Measurements from ENCODE around the gene GBF1. TPM values are rescaled to one million over a fixed set of nuclear protein-coding genes. Genes with fewer than 3 reads are reported as not detected.

GBF1 gene
- polyA plus RNA-seq, 1 donor (not counting 4 experiments of a cell fraction or from before 2014, with no cell fraction given), result 17.4 TPM

GRCh38 chr10:102335184-102335583, 89.9 kb downstream of the GBF1 start:
- DNase-seq (ENCODE audit: low read depth, low spot score) (no peak), FAIRE-seq (no peak)
- Histone ChIP-seq H2AFZ (ENCODE audit: control insufficient read depth, low read length) (no peak overlapping the region), H3K27me3 (ENCODE audit: control insufficient read depth, extremely low read depth, insufficient read depth, low read length) (no peaks in the 10 kb centered on the region), H3K4me3 (ENCODE audit: control insufficient read depth in 2 of 3, extremely low read depth in 1 of 3, insufficient read depth in 2 of 3, low read depth in 1 of 3, low read length in 3 of 3) (no peak overlapping the region), H3K9me3 (ENCODE audit: control insufficient read depth, low read depth, low read length) (no peaks in the 10 kb centered on the region), H3K4me2 (ENCODE audit: control insufficient read depth, extremely low read depth, insufficient read depth, low read depth, low read length) (no peak overlapping the region), H3K79me2 (ENCODE audit: control insufficient read depth, insufficient read depth, low read length) (peaks cover 19% of the 10 kb centered on the region), H4K20me1 (ENCODE audit: control insufficient read depth, extremely low read depth, insufficient read depth, low read length) (no peaks in the 10 kb centered on the region), H3K36me3 (ENCODE audit: control insufficient read depth in 2 of 2, extremely low read depth in 1 of 2, insufficient read depth in 2 of 2, low read length in 2 of 2) (peaks cover 0 to 1% of the 10 kb centered on the region in 2 experiments), H3K9ac (ENCODE audit: control insufficient read depth, extremely low read depth, insufficient read depth, low read length) (no peak overlapping the region), H3K9me1 (ENCODE audit: control insufficient read depth, extremely low read depth, insufficient read depth, low read length) (no peaks in the 10 kb centered on the region), H3K27ac (ENCODE audit: control insufficient read depth, insufficient read depth, low read length) (no peak overlapping the region), H3K4me1 (ENCODE audit: control insufficient read depth, extremely low read depth, insufficient read depth, low read length) (no peaks in the 10 kb centered on the region)
- dilution Hi-C loops (cut with MboI; ENCODE audit: extremely low pct_ligation_motif_present, low sequenced_read_pairs), result no loop called here
- TF ChIP-seq EZH2 (IDR thresholded peaks at IDR 0.05; ENCODE audit: low read length) (no peak), CTCF (optimal IDR thresholded peaks at IDR 0.05 in 1 of 3, IDR thresholded peaks at IDR 0.05 in 1 of 3, conservative IDR thresholded peaks at IDR 0.05 in 1 of 3; ENCODE audit: extremely low read depth in 1 of 3, insufficient read depth in 2 of 3, low read length in 3 of 3) (no peak)

- no peaks in the 10 kb centered on the region for H3K79me2 ChIP-seq (ENCODE audit: control insufficient read depth, insufficient read depth, low read length)
- no peak for DNase-seq (ENCODE audit: low read depth, low spot score)
- H2AFZ ChIP-seq (ENCODE audit: control insufficient read depth, low read length), result no peak overlapping the region
- H3K27ac ChIP-seq (ENCODE audit: control insufficient read depth, insufficient read depth, low read length), result no peak overlapping the region
- no peak overlapping the region for H3K9ac ChIP-seq (ENCODE audit: control insufficient read depth, extremely low read depth, insufficient read depth, low read length)
- peaks cover 4% of the 10 kb centered on the region for H3K9me1 ChIP-seq (ENCODE audit: control insufficient read depth, extremely low read depth, insufficient read depth, low read length)
- H3K9me3 ChIP-seq (ENCODE audit: control insufficient read depth, low read depth, low read length), result no peaks in the 10 kb centered on the region
- dilution Hi-C loops (cut with MboI; ENCODE audit: extremely low pct_ligation_motif_present, low sequenced_read_pairs), result no loop called here
- H3K4me2 ChIP-seq (ENCODE audit: control insufficient read depth, extremely low read depth, insufficient read depth, low read depth, low read length), result no peak overlapping the region
- no peak for FAIRE-seq
- H3K27me3 ChIP-seq (ENCODE audit: control insufficient read depth, extremely low read depth, insufficient read depth, low read length), result no peaks in the 10 kb centered on the region
- peaks cover 43% of the 10 kb centered on the region for H3K4me1 ChIP-seq (ENCODE audit: control insufficient read depth, extremely low read depth, insufficient read depth, low read length)
- TF ChIP-seq CTCF (optimal IDR thresholded peaks at IDR 0.05 in 1 of 3, IDR thresholded peaks at IDR 0.05 in 1 of 3, conservative IDR thresholded peaks at IDR 0.05 in 1 of 3; ENCODE audit: extremely low read depth in 1 of 3, insufficient read depth in 2 of 3, low read length in 3 of 3), result no peak
- TF ChIP-seq EZH2 (IDR thresholded peaks at IDR 0.05; ENCODE audit: low read length), result no peak
- no peaks in the 10 kb centered on the region for H4K20me1 ChIP-seq (ENCODE audit: control insufficient read depth, extremely low read depth, insufficient read depth, low read length)
- no peak overlapping the region for H3K4me3 ChIP-seq (ENCODE audit: control insufficient read depth in 2 of 3, extremely low read depth in 1 of 3, insufficient read depth in 2 of 3, low read depth in 1 of 3, low read length in 3 of 3)
- H3K36me3 ChIP-seq (ENCODE audit: control insufficient read depth in 2 of 2, extremely low read depth in 1 of 2, insufficient read depth in 2 of 2, low read length in 2 of 2), result peaks cover 0 to under 1% of the 10 kb centered on the region in 2 experiments
Measured at GRCh38 chr10:102341038-102341688, 95.8 kb downstream of the GBF1 start.
